GM18526 (cell line): Measurements from ENCODE around the gene KCTD7.

ENCODE experiments used
- POLR2A ChIP-seq: IDR thresholded peaks from 3 replicates; pipeline ENCODE4 v1.6.1; 2011; ENCODE audit not compliant: insufficient read length; ENCODE audit errors: extremely low read depth

Gene KCTD7

GRCh38 chr7:66668112-66668511 lies 39.4 kb downstream of the KCTD7 start:
- TF ChIP-seq POLR2A = no peak

- no peak for TF ChIP-seq POLR2A
Measured at GRCh38 chr7:66668677-66669076, 40.0 kb downstream of the KCTD7 start.

GRCh38 chr7:66669088-66669487 lies 40.4 kb downstream of the KCTD7 start:
- TF ChIP-seq POLR2A = no peak

- TF ChIP-seq POLR2A = no peak
Measured at GRCh38 chr7:66669496-66669895, 40.8 kb downstream of the KCTD7 start.

- TF ChIP-seq POLR2A = no peak
Measured at GRCh38 chr7:66671034-66671433, 42.4 kb downstream of the KCTD7 start.

GRCh38 chr7:66679633-66680244 lies 51.1 kb downstream of the KCTD7 start:
- TF ChIP-seq POLR2A = no peak

- TF ChIP-seq POLR2A = peak; percentile 94
Measured at GRCh38 chr7:66681491-66682349, 53.0 kb downstream of the KCTD7 start.

GRCh38 chr7:66682350-66683093 lies 53.8 kb downstream of the KCTD7 start:
- TF ChIP-seq POLR2A = no peak

GRCh38 chr7:66683770-66684123 lies 55.1 kb downstream of the KCTD7 start:
- TF ChIP-seq POLR2A = no peak

GRCh38 chr7:66687186-66687585 lies 58.5 kb downstream of the KCTD7 start:
- no peak for TF ChIP-seq POLR2A

- no peak for TF ChIP-seq POLR2A
Measured at GRCh38 chr7:66689081-66689480, 60.4 kb downstream of the KCTD7 start.

- TF ChIP-seq POLR2A = no peak
Measured at GRCh38 chr7:66693331-66693730, 64.7 kb downstream of the KCTD7 start.
